Measurements from ENCODE around the gene SORBS2.
"Not testable (repeated sequence)": the region's sequence is repeated elsewhere in the genome, so short reads cannot be mapped to it uniquely, and the experiment has no call there.

Gene SORBS2

GRCh38 chr4:185560316-185560715, 251.7 kb downstream of the SORBS2 start:
- DNase-seq (ENCODE audit: low read depth) = no peak
- no peak overlapping the region for H3K4me3 ChIP-seq (ENCODE audit: low read depth, low read length)
- TF ChIP-seq CTCF (IDR thresholded peaks at IDR 0.05; ENCODE audit: low read depth, low read length, missing control alignments) = no peak

- TF ChIP-seq CTCF (IDR thresholded peaks at IDR 0.05; ENCODE audit: low read depth, low read length, missing control alignments) = no peak
- no peak for DNase-seq (ENCODE audit: low read depth)
- no peak overlapping the region for H3K4me3 ChIP-seq (ENCODE audit: low read depth, low read length)
Measured at GRCh38 chr4:185559915-185560281, 252.1 kb downstream of the SORBS2 start.

- not testable (repeated sequence) for DNase-seq (ENCODE audit: low read depth)
Measured at GRCh38 chr4:185559251-185559914, 252.6 kb downstream of the SORBS2 start.

GRCh38 chr4:185554365-185555126, 257.4 kb downstream of the SORBS2 start:
- H3K4me3 ChIP-seq (ENCODE audit: low read depth, low read length) = no peak overlapping the region
- TF ChIP-seq CTCF (IDR thresholded peaks at IDR 0.05; ENCODE audit: low read depth, low read length, missing control alignments) = no peak
- DNase-seq (ENCODE audit: low read depth) = no peak

More at GRCh38 chr4:185559251-185559914, 252.6 kb downstream of the SORBS2 start:
- not testable (repeated sequence) for H3K4me3 ChIP-seq (ENCODE audit: low read depth, low read length)

- TF ChIP-seq CTCF (IDR thresholded peaks at IDR 0.05; ENCODE audit: low read depth, low read length, missing control alignments) = no peak
- H3K4me3 ChIP-seq (ENCODE audit: low read depth, low read length) = no peak overlapping the region
- DNase-seq (ENCODE audit: low read depth) = no peak
Measured at GRCh38 chr4:185552254-185552653, 259.7 kb downstream of the SORBS2 start.

GRCh38 chr4:185550933-185551332, 261.1 kb downstream of the SORBS2 start:
- no peak overlapping the region for H3K4me3 ChIP-seq (ENCODE audit: low read depth, low read length)
- DNase-seq (ENCODE audit: low read depth) = no peak
- TF ChIP-seq CTCF (IDR thresholded peaks at IDR 0.05; ENCODE audit: low read depth, low read length, missing control alignments) = no peak

- DNase-seq (ENCODE audit: low read depth) = no peak
- no peak for TF ChIP-seq CTCF (IDR thresholded peaks at IDR 0.05; ENCODE audit: low read depth, low read length, missing control alignments)
- no peak overlapping the region for H3K4me3 ChIP-seq (ENCODE audit: low read depth, low read length)
Measured at GRCh38 chr4:185549095-185549639, 262.8 kb downstream of the SORBS2 start.
